IMR-90 (cell line): ENCODE data around the gene KBTBD12. TPM values are rescaled to one million over a fixed set of nuclear protein-coding genes. Genes with fewer than 3 reads are reported as not detected.

ENCODE experiments used
- ATAC-seq: fragments of 200-7000 bp; cut with Tn5 transposase; 2 replicates; pipeline ENCODE4 v1.9.1; 2020; ENCODE audit warnings: low read depth, mild to moderate bottlenecking, moderate library complexity
- Bru-seq: library from RNA; stranded (reverse); fragments of 400-500 nt; gene quantifications from one replicate; lab custom pipeline; 2021; lab: Mats Ljungman, UMichigan
- BruChase-seq, 2 experiments: library from RNA; stranded (reverse); fragments of 400-500 nt; gene quantifications; one replicate each; lab custom pipeline; 2021; lab: Mats Ljungman, UMichigan
- BruUV-seq: library from RNA; stranded (reverse); fragments of 400-500 nt; replicated peaks from 2 replicates; lab custom pipeline; 2021; lab: Mats Ljungman, UMichigan
- CTCF ChIA-PET: fragments of 300-600 bp; formaldehyde crosslinking; extraction: SDS; loops from one replicate; lab custom pipeline; 2021; ENCODE audit warnings: antibody characterized with exemption; lab: Yijun Ruan, JAX
- POLR2A ChIA-PET: fragments of 300-600 bp; sonication (Branson Sonifier 250); formaldehyde crosslinking; loops from one replicate; lab custom pipeline; 2022; ENCODE audit warnings: antibody characterized with exemption; ENCODE audit not compliant: unreplicated experiment; lab: Charles Lee
- DNase-seq: peaks from one replicate; pipeline ENCODE4 v3.0.0; 2013
- H2AFZ ChIP-seq: replicated peaks from 2 replicates; pipeline ENCODE3; 2013; ENCODE audit warnings: low read length, mild to moderate bottlenecking; ENCODE audit not compliant: poor library complexity
- H2AK5ac ChIP-seq: 2 replicates; pipeline ENCODE4 v1.6.1; 2013; ENCODE audit warnings: low read depth, low read length, inconsistent platforms
- H2AK9ac ChIP-seq: replicated peaks from 2 replicates; pipeline ENCODE3; 2013; ENCODE audit warnings: mild to moderate bottlenecking, low read depth, low read length, moderate library complexity; ENCODE audit not compliant: poor library complexity
- H2BK120ac ChIP-seq: 2 replicates; pipeline ENCODE4 v1.6.1; 2013; ENCODE audit warnings: low read depth, low read length, inconsistent platforms
- H2BK15ac ChIP-seq: 3 replicates; pipeline ENCODE4 v1.6.1; 2013; ENCODE audit warnings: low read depth, low read length, inconsistent platforms
- H2BK20ac ChIP-seq: 2 replicates; pipeline ENCODE4 v1.6.1; 2013; ENCODE audit warnings: low read depth, mild to moderate bottlenecking, inconsistent platforms, low read length, moderate library complexity
- H2BK5ac ChIP-seq: 2 replicates; pipeline ENCODE4 v1.6.1; 2013; ENCODE audit warnings: mild to moderate bottlenecking, low read depth, low read length, inconsistent platforms; ENCODE audit not compliant: poor library complexity, severe bottlenecking
- H3K14ac ChIP-seq: replicated peaks from 2 replicates; pipeline ENCODE4 v1.6.1; 2013; ENCODE audit warnings: low read depth, low read length, inconsistent platforms
- H3K18ac ChIP-seq: 2 replicates; pipeline ENCODE4 v1.6.1; 2013; ENCODE audit warnings: low read depth, low read length, control low read depth
- H3K23ac ChIP-seq: 2 replicates; pipeline ENCODE4 v1.6.1; 2013; ENCODE audit warnings: low read depth, low read length, inconsistent platforms
- H3K27ac ChIP-seq: 2 replicates; pipeline ENCODE4 v1.5.1; 2013; ENCODE audit warnings: mild to moderate bottlenecking, control low read depth, low read length; ENCODE audit not compliant: insufficient read depth
- H3K27me3 ChIP-seq: 2 replicates; pipeline ENCODE4 v1.6.1; 2013; ENCODE audit warnings: low read length; ENCODE audit not compliant: control insufficient read depth, insufficient read depth
- H3K36me3 ChIP-seq: 2 replicates; pipeline ENCODE4 v1.6.1; 2013; ENCODE audit warnings: low read length, mixed read lengths; ENCODE audit not compliant: control insufficient read depth, insufficient read depth
- H3K4ac ChIP-seq: 2 replicates; pipeline ENCODE4 v1.6.1; 2013; ENCODE audit warnings: low read depth, low read length, inconsistent platforms
- H3K4me1 ChIP-seq: 2 replicates; pipeline ENCODE4 v1.6.1; 2013; ENCODE audit warnings: low read length, mixed read lengths; ENCODE audit not compliant: control insufficient read depth, insufficient read depth
- H3K4me2 ChIP-seq: 2 replicates; pipeline ENCODE4 v1.6.1; 2013; ENCODE audit warnings: low read depth, mild to moderate bottlenecking, control low read depth, low read length, moderate library complexity
- H3K4me3 ChIP-seq: 2 replicates; pipeline ENCODE4 v1.5.1; 2013; ENCODE audit warnings: low read depth, mild to moderate bottlenecking, control low read depth, low read length, moderate library complexity; ENCODE audit not compliant: insufficient read depth
- H3K56ac ChIP-seq: 2 replicates; pipeline ENCODE4 v1.6.1; 2013; ENCODE audit warnings: low read length, inconsistent platforms; ENCODE audit not compliant: insufficient read depth; ENCODE audit errors: extremely low read depth
- H3K79me1 ChIP-seq, 2 experiments: 2 replicates each; pipeline ENCODE4 v1.6.1; 2013; ENCODE audit warnings: low read length in 2 of 2, inconsistent platforms in 1 of 2, low read depth in 1 of 2
- H3K9ac ChIP-seq: 2 replicates; pipeline ENCODE4 v1.6.1; 2013; ENCODE audit warnings: low read depth, low read length, control low read depth
- H3K9me1 ChIP-seq: 2 replicates; pipeline ENCODE4 v1.6.1; 2013; ENCODE audit warnings: low read length, inconsistent platforms; ENCODE audit not compliant: insufficient read depth
- H3K9me3 ChIP-seq: 2 replicates; pipeline ENCODE4 v1.6.1; 2013; ENCODE audit warnings: low read length; ENCODE audit not compliant: control insufficient read depth, insufficient read depth
- H4K20me1 ChIP-seq: 2 replicates; pipeline ENCODE4 v1.6.1; 2013; ENCODE audit warnings: low read length, inconsistent platforms; ENCODE audit not compliant: insufficient read depth
- H4K5ac ChIP-seq: 2 replicates; pipeline ENCODE4 v1.6.1; 2013; ENCODE audit warnings: mild to moderate bottlenecking, low read depth, low read length, control low read depth
- H4K8ac ChIP-seq, 2 experiments: 2 replicates each; pipeline ENCODE4 v1.6.1; 2013; ENCODE audit warnings: low read depth in 2 of 2, low read length in 2 of 2, control low read depth in 1 of 2, inconsistent platforms in 1 of 2
- H4K91ac ChIP-seq: 2 replicates; pipeline ENCODE4 v1.6.1; 2013; ENCODE audit warnings: low read depth, low read length, inconsistent platforms; ENCODE audit not compliant: insufficient read depth
- BHLHE40 ChIP-seq: fragments of 150-350 bp; IDR thresholded peaks from 2 replicates; pipeline ENCODE4 v1.6.1; 2016; ENCODE audit warnings: mild to moderate bottlenecking, low read depth, low read length
- MXI1 ChIP-seq: IDR thresholded peaks from 2 replicates; pipeline ENCODE4 v1.6.1; 2012; ENCODE audit warnings: low read depth, mild to moderate bottlenecking, low read length, moderate library complexity, borderline replicate concordance
- WGBS, 2 experiments: methylation state at CpG; one replicate each; pipeline versions ENCODE4 v1.1.5 to v1.1.7; 2013; ENCODE audit warnings: missing lambda C conversion rate in 2 of 2; ENCODE audit not compliant: insufficient read length in 1 of 2; ENCODE audit errors: extremely low coverage in 2 of 2; 5-methylcytosine and 5-hydroxymethylcytosine counted together
- dilution Hi-C: fragments of 300-500 bp; cut with HindIII; formaldehyde crosslinking; loops from one replicate; pipeline ENCODE4 v1.14.3; 2018; ENCODE audit warnings: low sequenced_read_pairs; ENCODE audit not compliant: unreplicated experiment
- in situ Hi-C: fragments of 300-500 bp; cut with MboI; formaldehyde crosslinking; loops from 3 replicates; pipeline ENCODE4 v1.14.3; 2019; ENCODE audit warnings: low sequenced_read_pairs, inconsistent platforms, mixed read lengths
- intact Hi-C: fragments of 100-400 bp; cut with micrococcal nuclease; formaldehyde crosslinking; loops from 2 replicates; pipeline ENCODE4 v1.10.0; 2022
- long read RNA-seq: library from polyadenylated mRNA; unstranded; transcript quantifications from one replicate; pipeline ENCODE4 v2.0.0, GENCODE V29; 2021; ENCODE audit not compliant: unreplicated experiment
- polyA plus RNA-seq, 3 experiments: library from polyadenylated mRNA; depleted of rRNA; stranded (reverse); fragments of >200 nt; gene quantifications; 2 replicates each; pipeline ENCODE4 v1.2.3, GENCODE V29; 2012; ENCODE audit warnings: low replicate concordance in 1 of 3
- total RNA-seq: library from RNA; depleted of rRNA; stranded (reverse); fragments of >200 nt; gene quantifications from 2 replicates; pipeline ENCODE4 v1.2.3, GENCODE V29; 2012; rRNA removed

Gene KBTBD12
- total RNA-seq = not detected in 2 replicates
- not detected in 2 replicates for polyA plus RNA-seq (2012; rRNA removed)
- polyA plus RNA-seq (2012; cell fraction: cytosol; rRNA removed) = not detected in 2 replicates
- polyA plus RNA-seq (2012; cell fraction: nucleus; rRNA removed; ENCODE audit: low replicate concordance) = not detected in 2 replicates
- Bru-seq, nascent RNA = not detected
- BruChase-seq, experiment 1, labeled RNA remaining after a 6-hour chase = not detected
- BruChase-seq, experiment 2, labeled RNA remaining after a 2-hour chase = not detected
- long read RNA-seq = 0 reads

GRCh38 chr3:127915115-127915936, at the start of gene KBTBD12:
Gene KBTBD12 (plus strand): TSS chr3:127915232. CDS start chr3:127923062, 7,830 bp downstream.
- H3K23ac ChIP-seq = no peak within 1 kb of the TSS
- H2AK5ac ChIP-seq = no peak within 1 kb of the TSS
- no peak within 1 kb of the TSS for H3K14ac ChIP-seq
- H3K4me2 ChIP-seq = peak within 1 kb of the TSS; percentile 45; the same call in 1 of the 2 replicates
- H3K27me3 ChIP-seq = peaks cover 56% of the 10 kb centered on the region
- H2BK15ac ChIP-seq = no peak within 1 kb of the TSS
- H3K9me1 ChIP-seq = no peaks in the 10 kb centered on the region
- in situ Hi-C loops (no loop called here), dilution Hi-C loops (no loop called here), intact Hi-C loops (no loop called here)
- TF ChIP-seq BHLHE40 = no peak
- no peak for TF ChIP-seq MXI1
- no peak within 1 kb of the TSS for H4K91ac ChIP-seq
- no peak within 1 kb of the TSS for H4K8ac ChIP-seq
- no peak within 1 kb of the TSS for H3K56ac ChIP-seq
- peaks cover 13% of the 10 kb centered on the region for H3K9me3 ChIP-seq
- H3K4ac ChIP-seq = no peak within 1 kb of the TSS
- no peak within 1 kb of the TSS; the same call in 1 of the 2 replicates for H3K4me3 ChIP-seq
- H3K36me3 ChIP-seq = no peaks in the 10 kb centered on the region
- H4K5ac ChIP-seq = no peak within 1 kb of the TSS
- no peaks in the 10 kb centered on the region for H4K20me1 ChIP-seq
- ChIA-PET POLR2A (no interaction called here), CTCF (no interaction called here)
- no TSS peak for BruUV-seq
- H2AFZ ChIP-seq = peak within 1 kb of the TSS; percentile 76
- H2BK120ac ChIP-seq = no peak within 1 kb of the TSS
- no peak within 1 kb of the TSS for H3K18ac ChIP-seq
- no peak for DNase-seq
- no peak within 1 kb of the TSS for H2AK9ac ChIP-seq
- 17% methylated on average over 30 of the region's 69 CpGs; no CpG with 5 or more reads in 1 of the 2 experiments for WGBS, 2 experiments
- H2BK20ac ChIP-seq = no peak within 1 kb of the TSS
- no peak within 1 kb of the TSS for H3K27ac ChIP-seq
- H3K4me1 ChIP-seq = no peaks in the 10 kb centered on the region
- H3K79me1 ChIP-seq = no peaks in the 10 kb centered on the region
- no peak for ATAC-seq
- no peak within 1 kb of the TSS for H3K9ac ChIP-seq
- no peak within 1 kb of the TSS for H2BK5ac ChIP-seq
